H1 (cell line): ENCODE measurements around the gene OSBPL3. TPM values are rescaled to one million over a fixed set of nuclear protein-coding genes. Genes with fewer than 3 reads are reported as not detected.

Experiments
- EZH2 ChIP-seq: fragments of 200-600 bp; sonication (generic); IDR thresholded peaks from 2 replicates; pipeline ENCODE4 v1.7.1; 2012; ENCODE audit warnings: low read depth, mild to moderate bottlenecking, moderate library complexity, low read length, inconsistent platforms; ENCODE audit not compliant: severe bottlenecking
- HDAC2 ChIP-seq, 2 experiments: fragments of 300-600 bp in 1 of 2; sonication (generic) in 1 of 2; IDR thresholded peaks; 2 replicates each; pipeline ENCODE4 v1.6.1; 2011 to 2012; ENCODE audit warnings: low read depth in 2 of 2, low read length in 2 of 2, mild to moderate bottlenecking in 2 of 2, moderate library complexity in 2 of 2, borderline replicate concordance in 1 of 2, inconsistent platforms in 1 of 2
- KDM5A ChIP-seq: fragments of 200-600 bp; IDR thresholded peaks from 2 replicates; pipeline ENCODE4 v1.7.1; 2012; ENCODE audit warnings: mild to moderate bottlenecking, low read length, inconsistent platforms, mixed read lengths
- MAFK ChIP-seq: IDR thresholded peaks from 2 replicates; pipeline ENCODE4 v1.6.1; 2012; ENCODE audit warnings: low read depth, mild to moderate bottlenecking, improper control_type of control experiment, low read length
- RXRA ChIP-seq: IDR thresholded peaks from 2 replicates; pipeline ENCODE4 v1.6.1; 2011; ENCODE audit warnings: low read depth, mild to moderate bottlenecking, low read length, moderate library complexity; ENCODE audit not compliant: insufficient read depth
- TAF1 ChIP-seq: IDR thresholded peaks from 2 replicates; pipeline ENCODE4 v1.6.1; 2011; ENCODE audit warnings: mild to moderate bottlenecking, low read depth, low read length
- polyA plus RNA-seq, 7 experiments: library from polyadenylated mRNA; depleted of rRNA in 3 of 7; stranded (reverse) in 5 of 7; unstranded in 2 of 7; fragments of >200 nt in 5 of 7; fragments of 200-250 nt in 2 of 7; gene quantifications; 1 replicate in 5 of 7; 2 replicates in 1 of 7; 4 replicates in 1 of 7; pipeline versions ENCODE4 v1.2.1 to v1.2.3, GENCODE V29; 2011 to 2013; ENCODE audit warnings: missing spikeins in 2 of 7, mixed read lengths in 2 of 7
- total RNA-seq: library from RNA; stranded (reverse); fragmentation: NEBNext Ultra II Directional; extraction: Animal tissue kit (Norgen Biotek cat#: 25700); gene quantifications from 2 replicates; pipeline ENCODE4 v1.2.1, GENCODE V29; 2021
- TF ChIP-seq, protein P1 (sequence below): IDR thresholded peaks from 2 replicates; pipeline ENCODE4 v1.6.1; 2012; ENCODE audit warnings: low read length, inconsistent platforms
- TF ChIP-seq, protein P2 (sequence below), 3 experiments: IDR thresholded peaks; 1 replicate in 2 of 3; 2 replicates in 1 of 3; pipeline versions ENCODE4 v1.5.1 to v1.6.1; 2011; ENCODE audit warnings: low read length in 3 of 3, mild to moderate bottlenecking in 3 of 3, inconsistent platforms in 2 of 3, low read depth in 1 of 3, moderate library complexity in 1 of 3; ENCODE audit not compliant: insufficient read depth in 1 of 3; ENCODE audit errors: control extremely low read depth in 1 of 3

OSBPL3 gene
- total and polyA plus RNA-seq, 2 of the 8 experiments (the other 6 are each of a cell fraction or from before 2014, with no cell fraction given), result 2.8 to 13.9 TPM

DNA sequence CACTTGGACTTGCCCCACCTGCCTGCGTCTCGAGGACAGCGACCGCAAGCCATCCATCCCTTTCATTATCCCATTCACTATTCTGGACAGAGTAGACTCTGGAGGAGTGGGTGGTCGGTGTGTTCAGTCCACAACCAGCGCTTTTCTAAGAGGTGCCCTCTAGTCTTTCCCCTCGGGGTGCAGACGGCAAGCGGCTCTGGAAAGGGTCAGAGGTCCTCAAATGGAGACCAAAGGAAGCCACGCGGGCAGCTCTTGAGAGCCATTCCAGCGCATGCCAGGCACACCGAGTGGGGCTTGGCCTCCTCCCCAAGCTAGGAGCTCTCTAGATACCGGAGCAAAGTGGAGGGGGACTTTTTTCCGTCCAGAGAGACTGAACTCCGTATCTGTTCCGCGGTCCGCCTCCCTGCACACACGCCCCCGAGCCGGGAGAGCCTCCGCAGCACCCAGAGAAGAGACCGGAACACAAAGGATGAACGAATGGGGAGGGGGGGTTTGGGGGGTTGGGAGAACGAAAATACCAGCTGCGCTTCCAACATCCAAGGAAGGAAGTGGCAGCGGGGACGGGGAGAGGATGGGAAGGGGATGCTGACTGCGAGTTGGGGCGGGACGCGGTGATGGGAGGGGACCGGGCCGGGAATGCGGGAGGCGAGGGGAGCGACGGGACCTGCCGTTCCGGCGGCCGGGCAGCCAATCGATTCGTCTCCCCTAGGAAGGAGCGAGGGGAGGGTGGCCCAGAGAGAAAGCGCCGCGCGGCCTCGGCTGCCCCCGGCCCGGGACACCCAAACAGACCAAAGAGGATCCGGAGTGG lies 223.2 kb downstream of the OSBPL3 start (continued):
- TF ChIP-seq, protein P1, sequence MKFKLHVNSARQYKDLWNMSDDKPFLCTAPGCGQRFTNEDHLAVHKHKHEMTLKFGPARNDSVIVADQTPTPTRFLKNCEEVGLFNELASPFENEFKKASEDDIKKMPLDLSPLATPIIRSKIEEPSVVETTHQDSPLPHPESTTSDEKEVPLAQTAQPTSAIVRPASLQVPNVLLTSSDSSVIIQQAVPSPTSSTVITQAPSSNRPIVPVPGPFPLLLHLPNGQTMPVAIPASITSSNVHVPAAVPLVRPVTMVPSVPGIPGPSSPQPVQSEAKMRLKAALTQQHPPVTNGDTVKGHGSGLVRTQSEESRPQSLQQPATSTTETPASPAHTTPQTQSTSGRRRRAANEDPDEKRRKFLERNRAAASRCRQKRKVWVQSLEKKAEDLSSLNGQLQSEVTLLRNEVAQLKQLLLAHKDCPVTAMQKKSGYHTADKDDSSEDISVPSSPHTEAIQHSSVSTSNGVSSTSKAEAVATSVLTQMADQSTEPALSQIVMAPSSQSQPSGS, result no peak
- TF ChIP-seq KDM5A (no peak), HDAC2 (IDR thresholded peaks at IDR 0.05; ENCODE audit: borderline replicate concordance in 1 of 2, low read depth in 2 of 2, low read length in 2 of 2) (no peak), MAFK (no peak), EZH2 (no peak), RXRA (no peak), TAF1 (no peak)
- TF ChIP-seq, protein P2, sequence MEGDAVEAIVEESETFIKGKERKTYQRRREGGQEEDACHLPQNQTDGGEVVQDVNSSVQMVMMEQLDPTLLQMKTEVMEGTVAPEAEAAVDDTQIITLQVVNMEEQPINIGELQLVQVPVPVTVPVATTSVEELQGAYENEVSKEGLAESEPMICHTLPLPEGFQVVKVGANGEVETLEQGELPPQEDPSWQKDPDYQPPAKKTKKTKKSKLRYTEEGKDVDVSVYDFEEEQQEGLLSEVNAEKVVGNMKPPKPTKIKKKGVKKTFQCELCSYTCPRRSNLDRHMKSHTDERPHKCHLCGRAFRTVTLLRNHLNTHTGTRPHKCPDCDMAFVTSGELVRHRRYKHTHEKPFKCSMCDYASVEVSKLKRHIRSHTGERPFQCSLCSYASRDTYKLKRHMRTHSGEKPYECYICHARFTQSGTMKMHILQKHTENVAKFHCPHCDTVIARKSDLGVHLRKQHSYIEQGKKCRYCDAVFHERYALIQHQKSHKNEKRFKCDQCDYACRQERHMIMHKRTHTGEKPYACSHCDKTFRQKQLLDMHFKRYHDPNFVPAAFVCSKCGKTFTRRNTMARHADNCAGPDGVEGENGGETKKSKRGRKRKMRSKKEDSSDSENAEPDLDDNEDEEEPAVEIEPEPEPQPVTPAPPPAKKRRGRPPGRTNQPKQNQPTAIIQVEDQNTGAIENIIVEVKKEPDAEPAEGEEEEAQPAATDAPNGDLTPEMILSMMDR (IDR thresholded peaks at IDR 0.05; ENCODE audit: control extremely low read depth in 1 of 3, insufficient read depth in 1 of 3, low read depth in 1 of 3, low read length in 3 of 3), result no peak
